ENCODE results near the gene SLC17A2.

Gene SLC17A2

GRCh38 chr6:25918083-25918683 lies 12.3 kb downstream of the SLC17A2 start:
- no peak for DNase-seq

DNA sequence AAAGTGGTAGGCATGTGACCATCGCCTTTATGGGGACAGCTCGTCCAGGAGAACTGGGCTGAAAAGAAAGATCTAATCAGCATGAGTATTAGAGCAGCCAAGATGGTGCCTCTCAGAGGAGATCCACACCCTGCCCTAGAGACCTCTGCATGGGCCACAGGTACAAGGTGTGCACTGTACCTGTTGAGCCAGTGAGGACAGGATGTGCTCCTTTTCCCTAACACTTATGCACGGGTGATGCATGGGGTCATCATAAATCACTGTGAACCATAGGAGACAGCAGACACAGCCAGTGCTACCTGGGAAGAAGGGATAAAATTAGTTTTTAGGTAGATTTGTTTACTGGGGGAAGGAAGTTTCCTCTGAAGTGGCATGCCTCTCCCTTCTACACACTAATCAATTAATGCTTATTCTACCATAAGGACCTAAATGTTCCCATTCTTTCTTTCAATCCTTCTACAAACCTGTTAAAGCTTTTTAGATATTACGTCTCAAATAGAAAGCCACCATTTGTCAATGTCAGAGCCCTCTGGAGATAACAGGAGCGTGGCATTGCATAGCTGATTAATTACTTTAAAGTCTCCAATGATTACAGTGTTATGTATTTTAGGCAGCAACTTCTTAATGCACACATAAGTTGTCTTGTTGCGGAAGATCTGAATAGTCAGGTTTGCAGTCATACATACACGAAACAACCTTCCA lies 13.6 kb downstream of the SLC17A2 start:
- no peak for DNase-seq

DNA sequence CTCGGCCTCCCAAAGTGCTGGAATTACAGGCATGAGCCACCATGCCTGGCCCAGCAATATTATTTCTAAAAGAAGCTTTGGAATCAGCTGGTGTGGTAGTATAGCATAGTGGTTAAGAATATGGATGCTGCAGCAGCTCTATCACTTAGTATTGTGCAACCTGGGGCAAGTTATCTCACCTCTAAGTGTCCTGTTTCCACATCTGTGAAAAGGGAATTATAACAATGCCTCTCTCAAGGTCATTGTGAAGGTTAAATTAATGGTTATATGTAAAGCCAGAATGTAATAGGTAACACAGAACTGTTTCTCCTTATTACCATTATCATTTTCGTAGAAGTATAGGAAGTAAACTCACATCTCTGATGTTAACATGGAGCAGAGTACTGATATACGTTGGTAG lies 14.2 kb downstream of the SLC17A2 start:
- DNase-seq: no peak

DNA sequence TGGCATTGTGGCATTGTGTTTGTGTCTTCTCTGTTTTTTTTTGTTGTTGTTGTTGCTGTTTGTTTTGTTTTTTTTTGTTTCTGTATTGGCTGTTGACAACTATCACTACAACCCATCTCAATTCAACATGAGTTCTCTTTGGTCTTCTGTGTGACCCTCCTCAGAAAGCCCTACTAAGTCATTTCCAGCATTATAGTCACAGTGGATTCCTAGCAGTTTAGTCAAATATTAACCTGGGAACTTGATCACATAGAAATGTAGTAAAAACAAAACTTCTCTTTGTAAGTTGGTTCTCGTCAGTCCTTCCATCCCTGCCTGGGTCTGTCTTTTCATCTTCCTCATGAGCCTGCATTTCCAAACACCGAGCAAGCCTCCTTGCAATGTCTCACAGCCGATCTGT lies 16.8 kb downstream of the SLC17A2 start:
- DNase-seq: no peak

DNA sequence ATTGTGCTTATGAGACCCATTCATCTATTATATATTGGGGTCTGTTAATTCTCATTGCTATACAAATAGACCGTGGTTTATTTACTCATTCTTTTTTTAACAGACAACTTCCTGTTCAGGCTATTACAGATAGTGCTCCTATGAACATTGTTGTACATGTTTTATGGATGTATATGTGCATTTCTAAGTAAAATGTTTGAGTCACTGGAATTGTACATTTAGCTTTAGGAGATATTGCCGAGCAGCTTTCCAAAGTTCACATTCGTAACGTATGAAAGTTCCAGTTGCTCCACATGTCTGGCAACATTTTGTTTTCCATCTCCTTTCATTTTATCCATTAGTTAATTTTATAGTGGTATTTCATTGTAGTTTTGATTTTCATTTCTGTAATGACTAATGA lies 19.1 kb downstream of the SLC17A2 start:
- no peak for DNase-seq

DNA sequence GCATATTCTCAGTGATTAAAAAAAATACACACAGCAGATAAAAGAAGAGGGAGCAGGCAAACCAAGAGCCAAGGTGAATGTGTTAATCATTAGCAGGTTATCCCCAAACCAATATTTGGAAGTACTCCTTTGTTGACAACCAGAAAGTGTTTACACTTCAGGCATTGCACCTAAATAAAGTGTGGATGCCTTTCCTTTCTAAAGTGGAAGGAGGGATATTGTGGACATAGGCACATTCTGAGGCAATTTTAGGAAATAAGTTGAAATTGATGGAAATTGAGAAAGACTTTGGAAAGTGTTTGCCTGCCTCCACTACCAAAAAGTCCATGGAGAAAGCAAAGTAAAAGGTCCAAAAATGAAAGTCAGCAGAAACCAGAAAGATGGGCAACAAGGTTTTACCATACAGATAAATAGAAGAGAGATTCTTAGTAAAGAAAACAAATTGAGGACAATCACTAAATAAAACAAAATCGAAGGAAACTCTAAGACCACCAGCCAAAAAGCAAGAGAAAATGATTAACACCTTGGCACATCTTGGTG lies 22.9 kb downstream of the SLC17A2 start:
- DNase-seq: no peak

DNA sequence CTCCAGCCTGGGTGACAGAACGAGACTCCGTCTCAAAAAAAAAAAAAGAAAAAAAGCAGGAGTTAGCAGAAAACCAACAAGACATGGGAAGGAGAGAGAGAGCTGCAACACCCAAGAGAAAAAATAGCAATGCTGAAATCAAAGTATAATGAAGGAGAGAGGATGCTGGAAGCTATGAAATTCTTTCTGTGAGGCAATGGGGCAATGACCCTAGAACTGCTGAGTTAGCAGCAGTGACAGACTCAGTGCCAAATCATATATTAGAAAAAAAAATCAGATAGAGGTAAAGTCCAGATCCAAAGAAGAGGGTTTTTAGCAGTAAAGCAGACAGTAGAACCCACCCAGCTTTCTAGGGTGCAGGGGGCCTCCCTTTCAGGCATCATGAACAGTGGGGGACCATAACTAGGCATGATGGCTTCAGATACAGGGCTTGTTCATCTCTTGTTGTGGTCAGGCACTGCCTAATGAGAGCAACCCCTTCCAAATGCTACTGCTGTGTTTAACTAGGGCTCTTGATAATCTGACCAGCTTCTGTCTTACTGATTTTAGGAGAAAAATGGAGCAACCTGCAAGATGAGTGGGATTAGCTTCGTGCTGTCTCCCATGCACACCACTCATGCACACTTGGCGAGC lies 26.9 kb downstream of the SLC17A2 start:
- DNase-seq: no peak

DNA sequence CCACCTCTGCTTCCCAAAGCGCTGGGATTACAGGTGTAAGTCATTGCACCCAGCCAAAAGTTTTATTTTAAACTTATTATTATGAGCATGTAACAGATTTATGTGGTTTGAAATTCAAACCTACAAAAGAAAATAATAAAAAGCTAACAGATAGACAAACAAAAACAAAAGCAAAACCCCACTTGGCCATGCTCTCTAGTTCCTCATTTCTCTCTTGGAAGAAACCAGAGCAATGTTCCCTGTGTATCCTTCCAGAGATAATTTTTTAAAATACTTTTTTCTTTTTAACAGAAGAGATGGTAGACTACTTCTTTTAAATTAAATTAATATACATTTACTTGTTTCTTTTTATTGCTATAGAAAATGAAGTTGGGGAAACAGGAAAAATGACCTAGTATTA lies 28.4 kb downstream of the SLC17A2 start:
- no peak for DNase-seq

DNA sequence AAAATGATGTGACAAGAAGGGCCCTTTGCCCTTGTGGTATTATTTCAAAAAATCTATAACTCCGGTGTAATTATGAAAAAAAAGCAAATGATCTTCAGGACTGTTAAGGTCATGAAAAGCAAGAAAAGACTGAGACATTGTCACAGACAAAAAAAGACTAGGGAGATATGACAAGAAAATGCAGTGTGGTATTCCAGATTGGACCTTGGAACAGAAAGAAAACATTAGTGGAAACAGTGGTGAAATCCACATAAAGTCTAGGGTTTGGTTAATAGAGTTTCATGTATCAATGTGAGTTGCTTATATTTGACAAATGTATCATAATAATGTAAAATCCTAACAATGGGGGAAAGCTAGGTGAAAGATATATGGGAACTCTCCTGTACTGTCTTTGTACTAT lies 29.6 kb downstream of the SLC17A2 start:
- DNase-seq: no peak

- no peak for DNase-seq
Measured at GRCh38 chr6:25899580-25900408, 30.7 kb downstream of the SLC17A2 start.

GRCh38 chr6:25899123-25899522 lies 31.4 kb downstream of the SLC17A2 start:
- no peak for DNase-seq

DNA sequence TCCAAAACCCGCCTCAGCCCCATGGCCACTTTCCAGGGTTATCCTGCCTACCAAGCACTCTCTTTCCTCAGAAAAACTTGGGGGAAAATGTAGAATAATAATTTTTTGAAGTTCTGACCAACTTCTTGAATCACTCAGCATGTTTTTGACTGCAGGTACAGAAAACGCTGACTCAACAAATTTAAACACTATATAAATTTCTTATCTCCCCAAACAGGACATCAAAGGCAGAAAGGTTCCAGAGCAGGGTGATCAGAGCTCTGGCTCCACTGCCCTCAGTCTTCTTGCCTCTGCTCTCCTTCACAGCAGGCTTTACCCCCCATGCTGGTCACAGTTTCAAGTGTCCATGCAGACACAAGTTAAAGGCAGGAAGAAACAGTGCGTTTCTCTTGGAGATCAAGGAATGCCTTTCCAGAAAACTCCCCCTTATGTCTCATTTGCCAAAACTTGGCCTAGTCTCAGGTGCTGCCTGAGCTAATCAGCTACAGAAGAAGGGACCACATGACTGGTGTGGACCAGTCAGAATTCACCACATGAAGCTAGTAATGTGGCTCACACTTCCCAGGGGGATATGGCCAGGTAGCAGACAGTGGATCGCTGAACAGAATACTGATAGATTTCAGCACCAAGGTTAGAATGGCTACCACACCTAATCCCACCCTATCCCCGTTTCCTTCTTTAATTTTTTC lies 32.1 kb downstream of the SLC17A2 start:
- no peak for DNase-seq

DNA sequence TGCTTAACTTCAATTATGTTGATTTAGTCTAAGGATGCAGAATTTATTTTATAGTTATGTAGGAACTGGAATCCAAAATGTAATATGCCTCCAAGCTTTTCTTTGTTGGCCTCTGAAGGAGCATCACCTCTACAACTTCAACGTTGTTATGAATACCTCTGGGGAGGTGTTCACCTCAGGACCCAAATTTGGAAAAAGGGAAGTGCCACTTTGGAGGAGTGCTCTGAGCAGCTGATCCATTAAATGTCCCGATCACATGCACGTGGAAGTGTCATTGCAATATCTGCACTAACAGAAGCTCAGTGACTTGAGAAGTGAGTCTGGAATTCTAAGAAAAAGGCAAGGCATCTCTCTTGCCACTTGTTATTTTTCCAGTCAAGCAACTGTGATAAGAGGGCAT lies 34.2 kb downstream of the SLC17A2 start:
- no peak for DNase-seq

DNA sequence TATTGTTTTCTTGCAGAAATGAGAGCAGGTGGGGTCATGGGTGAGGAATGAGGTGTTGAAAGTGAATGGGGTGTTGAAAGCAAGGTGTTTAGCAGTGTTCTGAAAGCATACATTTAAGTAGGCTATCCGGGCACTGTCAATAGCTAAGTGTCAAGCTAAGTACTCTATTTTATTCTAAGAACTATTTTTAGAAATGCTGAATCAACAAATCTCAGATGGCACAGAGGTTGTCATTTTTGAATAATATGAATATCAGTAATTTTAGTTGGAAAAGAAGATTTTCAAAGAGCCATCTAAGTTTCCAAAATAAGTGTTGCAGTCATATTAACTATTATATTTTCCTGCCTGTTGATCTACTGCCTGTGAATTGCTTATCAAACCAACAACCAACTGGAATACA lies 34.7 kb downstream of the SLC17A2 start:
- no peak for DNase-seq

DNA sequence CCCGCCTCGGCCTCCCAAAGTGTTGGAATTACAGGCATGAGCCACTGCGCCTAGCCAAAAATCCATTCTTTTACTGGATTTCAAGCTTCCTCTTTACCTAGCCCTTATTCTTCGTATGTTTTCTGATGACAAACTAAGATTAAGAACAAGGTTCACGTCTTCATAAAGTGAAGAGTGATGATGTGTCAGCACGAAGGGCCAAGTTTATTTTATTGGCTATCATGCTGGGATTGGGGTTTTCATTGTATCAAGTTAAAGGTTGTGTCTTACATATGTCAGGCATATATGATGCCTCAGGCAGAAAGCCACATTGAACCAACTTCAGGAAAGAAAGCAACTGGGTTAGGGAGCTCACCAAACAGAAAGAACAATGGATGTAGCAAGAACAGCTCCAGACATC lies 36.7 kb downstream of the SLC17A2 start:
- no peak for DNase-seq

GRCh38 chr6:25892877-25893276 lies 37.6 kb downstream of the SLC17A2 start:
- DNase-seq: no peak

DNA sequence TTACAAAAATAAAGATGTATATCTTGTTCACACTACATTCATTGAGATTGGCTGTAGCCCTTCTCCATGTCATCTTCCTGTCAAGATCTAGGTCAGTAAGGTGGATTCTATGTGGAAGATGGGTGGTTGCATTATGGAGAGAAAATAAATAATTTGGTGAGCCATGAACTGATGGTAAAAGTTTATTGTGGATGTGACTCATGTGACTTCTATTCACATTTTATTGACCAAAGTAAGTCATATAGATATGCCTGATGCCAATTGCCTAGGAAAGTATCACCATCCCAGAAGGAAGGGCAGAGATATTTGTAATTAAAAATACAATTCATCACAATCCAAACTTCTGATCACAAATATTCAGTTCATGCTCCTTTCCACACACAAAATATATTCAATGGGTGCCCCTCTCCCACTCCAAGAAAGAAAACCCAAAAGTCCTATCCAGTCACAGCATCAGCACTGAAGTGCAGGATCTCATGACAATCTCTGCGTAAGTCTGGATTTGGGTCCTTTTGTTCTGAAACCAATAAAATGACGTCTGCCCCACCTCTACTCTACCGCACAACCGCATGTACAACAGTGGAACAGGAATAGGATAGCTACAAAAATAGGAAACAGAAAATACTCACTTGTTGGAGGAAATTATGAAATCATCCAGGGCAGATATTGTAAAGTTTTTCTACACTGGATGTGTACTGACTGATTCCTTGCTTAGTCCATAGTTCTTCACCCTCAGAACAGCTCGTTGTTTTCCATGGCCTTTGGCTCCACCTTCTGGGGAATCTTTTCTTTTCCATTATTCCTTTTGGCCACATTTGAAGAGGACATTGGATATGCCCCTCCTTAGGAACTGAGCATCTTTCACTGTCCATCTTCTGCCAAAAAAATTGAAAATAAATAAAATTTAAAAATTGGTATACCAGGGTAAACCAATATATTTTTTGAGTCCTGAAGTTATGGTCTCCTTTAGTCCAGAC lies 40.3 kb downstream of the SLC17A2 start:
- no peak for DNase-seq

DNA sequence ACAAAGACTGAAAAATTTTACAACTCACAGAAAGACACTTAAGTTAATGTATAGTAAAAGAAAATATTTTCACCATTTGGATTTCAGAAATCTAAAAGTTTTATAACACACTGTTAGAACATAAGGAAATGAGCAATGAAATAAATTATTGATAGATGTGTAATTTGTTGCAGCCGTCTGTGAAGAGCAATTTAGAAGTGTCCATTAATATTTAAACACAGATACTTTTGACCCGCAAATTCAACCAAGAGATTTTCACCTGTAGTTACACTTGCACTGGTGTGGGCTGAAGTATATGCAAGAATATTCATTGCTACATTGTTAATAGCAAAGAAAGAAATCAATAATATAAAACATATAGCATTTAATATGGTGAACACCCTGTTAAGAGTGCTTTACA lies 41.9 kb downstream of the SLC17A2 start:
- no peak for DNase-seq

- DNase-seq: no peak
Measured at GRCh38 chr6:25886066-25886465, 44.4 kb downstream of the SLC17A2 start.

DNA sequence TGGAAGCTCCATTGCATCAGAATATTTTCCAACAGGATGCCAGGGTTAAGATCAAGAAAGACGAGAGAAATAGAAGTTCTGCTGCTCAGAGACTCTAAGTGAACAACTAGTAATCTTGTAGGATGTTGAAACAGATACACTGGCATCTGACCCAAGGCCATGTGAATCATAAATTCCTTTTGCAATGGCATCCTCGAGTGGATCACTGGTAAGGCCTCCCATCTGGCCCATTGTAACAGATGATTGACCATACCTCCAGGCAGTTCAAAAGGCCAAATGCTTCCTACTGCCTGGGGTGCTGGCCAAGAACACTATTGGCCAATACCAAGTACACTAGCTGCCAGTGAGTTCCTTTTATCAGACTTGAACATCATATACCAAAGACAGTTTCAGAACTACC lies 46.5 kb downstream of the SLC17A2 start:
- DNase-seq: no peak

GRCh38 chr6:25883536-25883935 lies 47.0 kb downstream of the SLC17A2 start:
- no peak for DNase-seq
